ENCODE data around the gene USP37.

DNA sequence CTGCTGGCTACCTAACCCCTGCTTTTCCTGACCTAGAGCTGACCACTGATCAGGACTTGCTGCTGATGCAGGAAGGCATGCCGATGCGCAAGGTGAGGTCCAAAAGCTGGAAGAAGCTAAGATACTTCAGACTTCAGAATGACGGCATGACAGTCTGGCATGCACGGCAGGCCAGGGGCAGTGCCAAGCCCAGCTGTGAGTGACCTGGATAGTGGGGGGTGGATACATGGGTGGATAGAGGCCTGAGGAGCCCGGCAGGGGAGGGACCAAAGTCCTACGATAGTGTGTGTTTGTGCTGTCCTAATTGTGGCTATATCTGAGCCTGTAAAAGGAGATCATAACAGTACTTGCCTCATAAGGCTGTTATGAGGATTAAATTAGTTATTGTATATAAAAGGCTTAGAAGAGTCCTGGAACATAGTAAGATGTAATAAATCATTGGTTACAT is 47.7 kb upstream of the USP37 start:
- TF ChIP-seq, protein P1, sequence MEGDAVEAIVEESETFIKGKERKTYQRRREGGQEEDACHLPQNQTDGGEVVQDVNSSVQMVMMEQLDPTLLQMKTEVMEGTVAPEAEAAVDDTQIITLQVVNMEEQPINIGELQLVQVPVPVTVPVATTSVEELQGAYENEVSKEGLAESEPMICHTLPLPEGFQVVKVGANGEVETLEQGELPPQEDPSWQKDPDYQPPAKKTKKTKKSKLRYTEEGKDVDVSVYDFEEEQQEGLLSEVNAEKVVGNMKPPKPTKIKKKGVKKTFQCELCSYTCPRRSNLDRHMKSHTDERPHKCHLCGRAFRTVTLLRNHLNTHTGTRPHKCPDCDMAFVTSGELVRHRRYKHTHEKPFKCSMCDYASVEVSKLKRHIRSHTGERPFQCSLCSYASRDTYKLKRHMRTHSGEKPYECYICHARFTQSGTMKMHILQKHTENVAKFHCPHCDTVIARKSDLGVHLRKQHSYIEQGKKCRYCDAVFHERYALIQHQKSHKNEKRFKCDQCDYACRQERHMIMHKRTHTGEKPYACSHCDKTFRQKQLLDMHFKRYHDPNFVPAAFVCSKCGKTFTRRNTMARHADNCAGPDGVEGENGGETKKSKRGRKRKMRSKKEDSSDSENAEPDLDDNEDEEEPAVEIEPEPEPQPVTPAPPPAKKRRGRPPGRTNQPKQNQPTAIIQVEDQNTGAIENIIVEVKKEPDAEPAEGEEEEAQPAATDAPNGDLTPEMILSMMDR (IDR thresholded peaks at IDR 0.05) = no peak
- TF ChIP-seq POLR2A (IDR thresholded peaks at IDR 0.05) = no peak

Data from lower leg skin (tissue), 3 donors.